Cortex of kidney (tissue), 1 donor: ENCODE measurements around the gene VIPR1.

Experiments
- DNase-seq: peaks from one replicate; lab custom pipeline; 2025; lab: John Stamatoyannopoulos, UW

The VIPR1 gene

GRCh38 chr3:42493126-42493797 lies 9.2 kb upstream of the VIPR1 start:
- no peak for DNase-seq

- DNase-seq: no peak
Measured at GRCh38 chr3:42493798-42494151, 8.7 kb upstream of the VIPR1 start.

GRCh38 chr3:42495393-42495792 lies 7.0 kb upstream of the VIPR1 start:
- no peak for DNase-seq

- DNase-seq: no peak
Measured at GRCh38 chr3:42497009-42497731, 5.3 kb upstream of the VIPR1 start.

GRCh38 chr3:42498034-42498433 lies 4.4 kb upstream of the VIPR1 start:
- DNase-seq: no peak

- DNase-seq: no peak
Measured at GRCh38 chr3:42498791-42499477, 3.5 kb upstream of the VIPR1 start.

- no peak for DNase-seq
Measured at GRCh38 chr3:42499478-42499871, 3.0 kb upstream of the VIPR1 start.

GRCh38 chr3:42500091-42500490 lies 2.4 kb upstream of the VIPR1 start:
- no peak for DNase-seq

- DNase-seq: no peak
Measured at GRCh38 chr3:42500909-42501308, 1.5 kb upstream of the VIPR1 start.

- DNase-seq: no peak
Measured at GRCh38 chr3:42501321-42501680, 1.1 kb upstream of the VIPR1 start.

GRCh38 chr3:42501681-42502428 lies 588 bp upstream of the VIPR1 start:
- DNase-seq: no peak

GRCh38 chr3:42503251-42503924 lies 945 bp downstream of the VIPR1 start:
- DNase-seq: no peak

- no peak for DNase-seq
Measured at GRCh38 chr3:42503957-42504333, 1.5 kb downstream of the VIPR1 start.

GRCh38 chr3:42504334-42505127 lies 2.1 kb downstream of the VIPR1 start:
- no peak for DNase-seq

- DNase-seq: no peak
Measured at GRCh38 chr3:42505128-42505848, 2.8 kb downstream of the VIPR1 start.

GRCh38 chr3:42505849-42506410 lies 3.5 kb downstream of the VIPR1 start:
- no peak for DNase-seq

- DNase-seq: no peak
Measured at GRCh38 chr3:42507252-42507651, 4.8 kb downstream of the VIPR1 start.

- no peak for DNase-seq
Measured at GRCh38 chr3:42507761-42508335, 5.4 kb downstream of the VIPR1 start.

- no peak for DNase-seq
Measured at GRCh38 chr3:42508562-42508961, 6.1 kb downstream of the VIPR1 start.

GRCh38 chr3:42509111-42509510 lies 6.7 kb downstream of the VIPR1 start:
- no peak for DNase-seq
